Islet of Langerhans (tissue), 1 donor: ENCODE measurements around the gene CCS.
"Not testable (repeated sequence)": the region's sequence is repeated elsewhere in the genome, so short reads cannot be mapped to it uniquely, and the experiment has no call there.

Experiments
- FAIRE-seq: peaks from one replicate; lab custom pipeline; 2011; peaks lifted over from hg19 to GRCh38; lab: Jason Lieb, UNC

Gene CCS

GRCh38 chr11:66561178-66561974, 31.6 kb upstream of the CCS start:
- no peak for FAIRE-seq

GRCh38 chr11:66561975-66562248, 31.1 kb upstream of the CCS start:
- FAIRE-seq: no peak

- no peak for FAIRE-seq
Measured at GRCh38 chr11:66562275-66562674, 30.7 kb upstream of the CCS start.

- no peak for FAIRE-seq
Measured at GRCh38 chr11:66562907-66563583, 29.9 kb upstream of the CCS start.

GRCh38 chr11:66563832-66564231, 29.2 kb upstream of the CCS start:
- FAIRE-seq: no peak

GRCh38 chr11:66564538-66564937, 28.4 kb upstream of the CCS start:
- FAIRE-seq: no peak

- FAIRE-seq: no peak
Measured at GRCh38 chr11:66564984-66565383, 28.0 kb upstream of the CCS start.

- FAIRE-seq: no peak
Measured at GRCh38 chr11:66566221-66566620, 26.8 kb upstream of the CCS start.

- no peak for FAIRE-seq
Measured at GRCh38 chr11:66567787-66568123, 25.2 kb upstream of the CCS start.

GRCh38 chr11:66568124-66568916, 24.7 kb upstream of the CCS start, which contains the start of gene CTSF:
TSS of gene CTSF (minus strand) at chr11:66568606. CDS start at chr11:66568486, 120 bp downstream.
- FAIRE-seq: no peak

- no peak for FAIRE-seq
Measured at GRCh38 chr11:66569076-66569475, 23.9 kb upstream of the CCS start.

- FAIRE-seq: no peak
Measured at GRCh38 chr11:66570079-66570849, 22.7 kb upstream of the CCS start.

- no peak for FAIRE-seq
Measured at GRCh38 chr11:66570850-66571180, 22.2 kb upstream of the CCS start.

GRCh38 chr11:66579017-66579606, 13.9 kb upstream of the CCS start:
- FAIRE-seq: no peak

GRCh38 chr11:66580803-66581202, 12.2 kb upstream of the CCS start:
- no peak for FAIRE-seq

- no peak for FAIRE-seq
Measured at GRCh38 chr11:66581261-66581660, 11.7 kb upstream of the CCS start.

GRCh38 chr11:66582565-66583147, 10.3 kb upstream of the CCS start:
- FAIRE-seq: not testable (repeated sequence)

GRCh38 chr11:66585447-66585846, 7.5 kb upstream of the CCS start:
- not testable (repeated sequence) for FAIRE-seq

GRCh38 chr11:66586136-66586535, 6.8 kb upstream of the CCS start:
- no peak for FAIRE-seq

- not testable (repeated sequence) for FAIRE-seq
Measured at GRCh38 chr11:66589315-66589714, 3.7 kb upstream of the CCS start.

GRCh38 chr11:66589996-66590675, 2.8 kb upstream of the CCS start:
- FAIRE-seq: no peak
